Smooth muscle cell (in vitro differentiated cells): ENCODE results near the gene HIVEP3. TPM values are rescaled to one million over a fixed set of nuclear protein-coding genes. Genes with fewer than 3 reads are reported as not detected.

ENCODE experiments used
- DNase-seq: peaks from one replicate; lab custom pipeline; 2025; ENCODE audit not compliant: unreplicated experiment; lab: John Stamatoyannopoulos, UW
- H2AFZ ChIP-seq: fragments of 200-600 bp; sonication (generic); 2 replicates; pipeline ENCODE4 v1.6.0; 2016; ENCODE audit warnings: antibody characterized with exemption, low read depth, mild to moderate bottlenecking
- H3F3A ChIP-seq: fragments of 200-600 bp; sonication (generic); 2 replicates; pipeline ENCODE4 v1.6.0; 2017; ENCODE audit warnings: antibody characterized with exemption, low read depth
- H3K27ac ChIP-seq: fragments of 200-600 bp; sonication (generic); 2 replicates; pipeline ENCODE4 v1.5.1; 2016; ENCODE audit warnings: low read depth, mild to moderate bottlenecking
- H3K27me3 ChIP-seq: fragments of 200-600 bp; sonication (generic); 2 replicates; pipeline ENCODE4 v1.6.1; 2016; ENCODE audit warnings: low read depth, mild to moderate bottlenecking
- H3K36me3 ChIP-seq: fragments of 200-600 bp; sonication (generic); 2 replicates; pipeline ENCODE4 v1.5.1; 2016; ENCODE audit warnings: low read depth
- H3K4me1 ChIP-seq: fragments of 200-600 bp; sonication (generic); 2 replicates; pipeline ENCODE4 v1.5.1; 2016; ENCODE audit warnings: low read depth
- H3K4me2 ChIP-seq: fragments of 200-600 bp; sonication (generic); 2 replicates; pipeline ENCODE4 v1.6.0; 2016; ENCODE audit warnings: mild to moderate bottlenecking
- H3K4me3 ChIP-seq: fragments of 200-600 bp; sonication (generic); 2 replicates; pipeline ENCODE4 v1.5.1; 2016; ENCODE audit warnings: mild to moderate bottlenecking
- H3K79me2 ChIP-seq: fragments of 200-600 bp; sonication (generic); 2 replicates; pipeline ENCODE4 v1.6.0; 2016; ENCODE audit warnings: low read depth, mild to moderate bottlenecking
- H3K9ac ChIP-seq: fragments of 200-600 bp; sonication (generic); 2 replicates; pipeline ENCODE4 v1.6.0; 2016; ENCODE audit warnings: low read depth
- H3K9me3 ChIP-seq: fragments of 200-600 bp; sonication (generic); replicated peaks from 2 replicates; pipeline ENCODE4 v1.5.1; 2016; ENCODE audit warnings: low read depth
- H4K20me1 ChIP-seq: fragments of 200-600 bp; sonication (generic); 2 replicates; pipeline ENCODE4 v1.6.0; 2016; ENCODE audit warnings: low read depth
- CTCF ChIP-seq: fragments of 200-600 bp; sonication (generic); IDR thresholded peaks from 2 replicates; pipeline ENCODE4 v1.5.1; 2017; ENCODE audit warnings: borderline replicate concordance, mild to moderate bottlenecking, antibody characterized with exemption; ENCODE audit not compliant: insufficient read depth, poor library complexity, severe bottlenecking
- WGBS: methylation state at CpG from one replicate; pipeline ENCODE4 v1.1.7; 2016; ENCODE audit warnings: low lambda C conversion rate; 5-methylcytosine and 5-hydroxymethylcytosine counted together
- polyA plus RNA-seq: library from polyadenylated mRNA; unstranded; fragments of >200 nt; fragmentation: Nextera tagmentation; extraction: Ambion mirVana; gene quantifications from 2 replicates; pipeline ENCODE4 v1.2.1, GENCODE V29; 2016
- total RNA-seq: library from RNA; depleted of rRNA; stranded (reverse); fragments of >200 nt; gene quantifications from 2 replicates; pipeline ENCODE4 v1.2.3, GENCODE V29; 2014

Gene HIVEP3
- total and polyA plus RNA-seq, 2 experiments from 2014 or later: 2.1 to 6.4 TPM

GRCh38 chr1:41822866-41823265, 95.9 kb downstream of the HIVEP3 start:
- peaks cover 17% of the 10 kb centered on the region for H3K4me1 ChIP-seq
- H4K20me1 ChIP-seq: no peaks in the 10 kb centered on the region
- no peak for DNase-seq
- H2AFZ ChIP-seq: no peak overlapping the region
- no peak overlapping the region for H3K27ac ChIP-seq
- H3K4me2 ChIP-seq: no peak overlapping the region
- H3K79me2 ChIP-seq: no peaks in the 10 kb centered on the region
- WGBS: 96% methylated on average over 3 of the region's 3 CpGs
- H3K9ac ChIP-seq: no peak overlapping the region
- H3K9me3 ChIP-seq: no peaks in the 10 kb centered on the region
- TF ChIP-seq CTCF: no peak
- H3K36me3 ChIP-seq: no peaks in the 10 kb centered on the region
- no peaks in the 10 kb centered on the region for H3K27me3 ChIP-seq
- H3F3A ChIP-seq: no peaks in the 10 kb centered on the region
- H3K4me3 ChIP-seq: no peak overlapping the region

GRCh38 chr1:41819843-41820242, 98.9 kb downstream of the HIVEP3 start:
- no peak for TF ChIP-seq CTCF
- H3K4me3 ChIP-seq: no peak overlapping the region
- no peak overlapping the region for H3K27ac ChIP-seq
- peaks cover 17% of the 10 kb centered on the region for H3K4me1 ChIP-seq
- DNase-seq: no peak
- no peak overlapping the region for H3K4me2 ChIP-seq
- no peaks in the 10 kb centered on the region for H3K79me2 ChIP-seq
- WGBS: 79% methylated on average over 1 of the region's 1 CpG
- H3K9me3 ChIP-seq: no peaks in the 10 kb centered on the region
- H2AFZ ChIP-seq: no peak overlapping the region
- H3F3A ChIP-seq: no peaks in the 10 kb centered on the region
- H3K9ac ChIP-seq: no peak overlapping the region
- H4K20me1 ChIP-seq: no peaks in the 10 kb centered on the region
- H3K36me3 ChIP-seq: no peaks in the 10 kb centered on the region
- H3K27me3 ChIP-seq: no peaks in the 10 kb centered on the region

GRCh38 chr1:41819069-41819468, 99.7 kb downstream of the HIVEP3 start:
- no peak for DNase-seq
- TF ChIP-seq CTCF: no peak
- Histone ChIP-seq H3K27me3 (no peaks in the 10 kb centered on the region), H3K79me2 (no peaks in the 10 kb centered on the region), H3K9ac (no peak overlapping the region), H4K20me1 (no peaks in the 10 kb centered on the region), H3K36me3 (no peaks in the 10 kb centered on the region), H3K4me1 (peaks cover 13% of the 10 kb centered on the region), H3F3A (no peaks in the 10 kb centered on the region), H3K27ac (no peak overlapping the region), H3K9me3 (no peaks in the 10 kb centered on the region), H2AFZ (no peak overlapping the region), H3K4me2 (no peak overlapping the region), H3K4me3 (no peak overlapping the region)
- WGBS: 84% methylated on average over 2 of the region's 2 CpGs

GRCh38 chr1:41816061-41816460, 102.7 kb downstream of the HIVEP3 start:
- Histone ChIP-seq H3K79me2 (no peaks in the 10 kb centered on the region), H3K4me3 (no peak overlapping the region), H3K27ac (no peak overlapping the region), H3K4me2 (no peak overlapping the region), H2AFZ (no peak overlapping the region), H3K36me3 (no peaks in the 10 kb centered on the region), H3K9me3 (no peaks in the 10 kb centered on the region), H4K20me1 (no peaks in the 10 kb centered on the region), H3K27me3 (no peaks in the 10 kb centered on the region), H3K9ac (no peak overlapping the region), H3F3A (no peaks in the 10 kb centered on the region), H3K4me1 (no peaks in the 10 kb centered on the region)
- DNase-seq: no peak
- 74% methylated on average over 3 of the region's 3 CpGs for WGBS
- TF ChIP-seq CTCF: no peak
